IMR-90 (cell line): ENCODE data around the gene CHMP4A. TPM values are rescaled to one million over a fixed set of nuclear protein-coding genes. Genes with fewer than 3 reads are reported as not detected.

Source experiments
- ATAC-seq: fragments of 200-7000 bp; cut with Tn5 transposase; 2 replicates; pipeline ENCODE4 v1.9.1; 2020; ENCODE audit warnings: low read depth, mild to moderate bottlenecking, moderate library complexity
- BruUV-seq: library from RNA; stranded (reverse); fragments of 400-500 nt; replicated peaks from 2 replicates; lab custom pipeline; 2021; lab: Mats Ljungman, UMichigan
- CTCF ChIA-PET: fragments of 300-600 bp; formaldehyde crosslinking; extraction: SDS; loops from one replicate; lab custom pipeline; 2021; ENCODE audit warnings: antibody characterized with exemption; lab: Yijun Ruan, JAX
- POLR2A ChIA-PET: fragments of 300-600 bp; sonication (Branson Sonifier 250); formaldehyde crosslinking; loops from one replicate; lab custom pipeline; 2022; ENCODE audit warnings: antibody characterized with exemption; ENCODE audit not compliant: unreplicated experiment; lab: Charles Lee
- DNase-seq: peaks from one replicate; pipeline ENCODE4 v3.0.0; 2013
- H2AFZ ChIP-seq: replicated peaks from 2 replicates; pipeline ENCODE3; 2013; ENCODE audit warnings: low read length, mild to moderate bottlenecking; ENCODE audit not compliant: poor library complexity
- H2AK5ac ChIP-seq: 2 replicates; pipeline ENCODE4 v1.6.1; 2013; ENCODE audit warnings: low read depth, low read length, inconsistent platforms
- H2AK9ac ChIP-seq: replicated peaks from 2 replicates; pipeline ENCODE3; 2013; ENCODE audit warnings: mild to moderate bottlenecking, low read depth, low read length, moderate library complexity; ENCODE audit not compliant: poor library complexity
- H2BK120ac ChIP-seq: 2 replicates; pipeline ENCODE4 v1.6.1; 2013; ENCODE audit warnings: low read depth, low read length, inconsistent platforms
- H2BK15ac ChIP-seq: 3 replicates; pipeline ENCODE4 v1.6.1; 2013; ENCODE audit warnings: low read depth, low read length, inconsistent platforms
- H2BK20ac ChIP-seq: 2 replicates; pipeline ENCODE4 v1.6.1; 2013; ENCODE audit warnings: low read depth, mild to moderate bottlenecking, inconsistent platforms, low read length, moderate library complexity
- H2BK5ac ChIP-seq: 2 replicates; pipeline ENCODE4 v1.6.1; 2013; ENCODE audit warnings: mild to moderate bottlenecking, low read depth, low read length, inconsistent platforms; ENCODE audit not compliant: poor library complexity, severe bottlenecking
- H3K14ac ChIP-seq: replicated peaks from 2 replicates; pipeline ENCODE4 v1.6.1; 2013; ENCODE audit warnings: low read depth, low read length, inconsistent platforms
- H3K18ac ChIP-seq: 2 replicates; pipeline ENCODE4 v1.6.1; 2013; ENCODE audit warnings: low read depth, low read length, control low read depth
- H3K23ac ChIP-seq: 2 replicates; pipeline ENCODE4 v1.6.1; 2013; ENCODE audit warnings: low read depth, low read length, inconsistent platforms
- H3K27ac ChIP-seq: 2 replicates; pipeline ENCODE4 v1.5.1; 2013; ENCODE audit warnings: mild to moderate bottlenecking, control low read depth, low read length; ENCODE audit not compliant: insufficient read depth
- H3K27me3 ChIP-seq: 2 replicates; pipeline ENCODE4 v1.6.1; 2013; ENCODE audit warnings: low read length; ENCODE audit not compliant: control insufficient read depth, insufficient read depth
- H3K36me3 ChIP-seq: 2 replicates; pipeline ENCODE4 v1.6.1; 2013; ENCODE audit warnings: low read length, mixed read lengths; ENCODE audit not compliant: control insufficient read depth, insufficient read depth
- H3K4ac ChIP-seq: 2 replicates; pipeline ENCODE4 v1.6.1; 2013; ENCODE audit warnings: low read depth, low read length, inconsistent platforms
- H3K4me1 ChIP-seq: 2 replicates; pipeline ENCODE4 v1.6.1; 2013; ENCODE audit warnings: low read length, mixed read lengths; ENCODE audit not compliant: control insufficient read depth, insufficient read depth
- H3K4me2 ChIP-seq: 2 replicates; pipeline ENCODE4 v1.6.1; 2013; ENCODE audit warnings: low read depth, mild to moderate bottlenecking, control low read depth, low read length, moderate library complexity
- H3K4me3 ChIP-seq: 2 replicates; pipeline ENCODE4 v1.5.1; 2013; ENCODE audit warnings: low read depth, mild to moderate bottlenecking, control low read depth, low read length, moderate library complexity; ENCODE audit not compliant: insufficient read depth
- H3K56ac ChIP-seq: 2 replicates; pipeline ENCODE4 v1.6.1; 2013; ENCODE audit warnings: low read length, inconsistent platforms; ENCODE audit not compliant: insufficient read depth; ENCODE audit errors: extremely low read depth
- H3K79me1 ChIP-seq, 2 experiments: 2 replicates each; pipeline ENCODE4 v1.6.1; 2013; ENCODE audit warnings: low read length in 2 of 2, inconsistent platforms in 1 of 2, low read depth in 1 of 2
- H3K9ac ChIP-seq: 2 replicates; pipeline ENCODE4 v1.6.1; 2013; ENCODE audit warnings: low read depth, low read length, control low read depth
- H3K9me1 ChIP-seq: 2 replicates; pipeline ENCODE4 v1.6.1; 2013; ENCODE audit warnings: low read length, inconsistent platforms; ENCODE audit not compliant: insufficient read depth
- H3K9me3 ChIP-seq: 2 replicates; pipeline ENCODE4 v1.6.1; 2013; ENCODE audit warnings: low read length; ENCODE audit not compliant: control insufficient read depth, insufficient read depth
- H4K20me1 ChIP-seq: 2 replicates; pipeline ENCODE4 v1.6.1; 2013; ENCODE audit warnings: low read length, inconsistent platforms; ENCODE audit not compliant: insufficient read depth
- H4K5ac ChIP-seq: 2 replicates; pipeline ENCODE4 v1.6.1; 2013; ENCODE audit warnings: mild to moderate bottlenecking, low read depth, low read length, control low read depth
- H4K8ac ChIP-seq, 2 experiments: 2 replicates each; pipeline ENCODE4 v1.6.1; 2013; ENCODE audit warnings: low read depth in 2 of 2, low read length in 2 of 2, control low read depth in 1 of 2, inconsistent platforms in 1 of 2
- H4K91ac ChIP-seq: 2 replicates; pipeline ENCODE4 v1.6.1; 2013; ENCODE audit warnings: low read depth, low read length, inconsistent platforms; ENCODE audit not compliant: insufficient read depth
- NFE2L2 ChIP-seq: fragments of 150-350 bp; IDR thresholded peaks from 2 replicates; pipeline ENCODE4 v1.6.1; 2016; ENCODE audit warnings: low read depth, mild to moderate bottlenecking, low read length
- POLR2A ChIP-seq: IDR thresholded peaks from 2 replicates; pipeline ENCODE4 v1.6.1; 2012; ENCODE audit warnings: mild to moderate bottlenecking, low read depth, low read length
- WGBS, 2 experiments: methylation state at CpG; one replicate each; pipeline versions ENCODE4 v1.1.5 to v1.1.7; 2013; ENCODE audit warnings: missing lambda C conversion rate in 2 of 2; ENCODE audit not compliant: insufficient read length in 1 of 2; ENCODE audit errors: extremely low coverage in 2 of 2; 5-methylcytosine and 5-hydroxymethylcytosine counted together
- dilution Hi-C: fragments of 300-500 bp; cut with HindIII; formaldehyde crosslinking; loops from one replicate; pipeline ENCODE4 v1.14.3; 2018; ENCODE audit warnings: low sequenced_read_pairs; ENCODE audit not compliant: unreplicated experiment
- in situ Hi-C: fragments of 300-500 bp; cut with MboI; formaldehyde crosslinking; loops from 3 replicates; pipeline ENCODE4 v1.14.3; 2019; ENCODE audit warnings: low sequenced_read_pairs, inconsistent platforms, mixed read lengths
- intact Hi-C: fragments of 100-400 bp; cut with micrococcal nuclease; formaldehyde crosslinking; loops from 2 replicates; pipeline ENCODE4 v1.10.0; 2022
- polyA plus RNA-seq, 3 experiments: library from polyadenylated mRNA; depleted of rRNA; stranded (reverse); fragments of >200 nt; gene quantifications; 2 replicates each; pipeline ENCODE4 v1.2.3, GENCODE V29; 2012; ENCODE audit warnings: low replicate concordance in 1 of 3
- total RNA-seq: library from RNA; depleted of rRNA; stranded (reverse); fragments of >200 nt; gene quantifications from 2 replicates; pipeline ENCODE4 v1.2.3, GENCODE V29; 2012

Gene CHMP4A
- total and polyA plus RNA-seq, 2 of the 4 experiments (the other 2 are of a cell fraction): 22.0 to 63.8 TPM

DNA sequence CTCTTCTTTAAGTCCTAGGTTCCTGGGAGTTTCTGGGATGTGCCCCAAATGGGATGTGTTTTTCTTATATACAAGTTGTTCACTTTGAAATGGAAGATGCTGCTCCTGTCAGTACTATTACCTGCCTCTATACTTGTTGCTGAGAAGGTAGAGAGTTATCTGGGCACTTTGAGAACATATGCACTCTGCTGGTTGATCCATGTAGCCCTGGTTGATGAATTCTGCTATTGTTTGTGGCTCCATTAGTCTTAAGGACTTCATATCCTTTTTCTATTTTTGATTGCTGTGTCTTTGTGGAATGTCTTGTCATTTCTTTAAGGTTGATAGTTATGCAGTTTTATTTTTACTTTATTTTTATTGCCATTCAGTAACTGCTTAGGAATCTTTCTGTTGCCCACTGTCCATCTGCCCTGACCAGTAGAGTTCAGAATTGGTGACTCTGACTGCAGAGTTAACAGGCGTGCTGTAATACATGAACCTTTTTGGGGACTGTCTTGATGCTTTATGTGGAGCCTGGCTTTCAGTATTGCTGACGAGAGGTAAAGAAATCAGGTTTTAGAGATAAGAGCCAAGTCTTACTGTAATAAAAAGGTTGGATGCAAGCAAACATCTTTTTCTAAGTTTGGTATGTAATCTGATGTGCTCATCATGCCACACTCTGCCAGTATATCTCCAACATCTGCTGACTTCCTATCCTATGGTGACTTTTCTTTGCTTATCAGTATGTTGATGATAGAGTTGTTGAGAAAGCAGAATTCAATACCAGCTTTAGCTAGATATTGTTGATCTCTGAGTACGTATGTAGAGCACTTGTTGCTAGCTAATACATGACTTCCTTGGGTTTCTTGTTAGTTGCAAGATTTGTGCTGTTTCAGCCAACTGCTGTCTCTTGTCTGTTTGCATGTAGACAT is 21.1 kb upstream of the CHMP4A start:
- Histone ChIP-seq H2BK5ac (no peak overlapping the region), H2AFZ (no peak overlapping the region), H3K9me3 (no peaks in the 10 kb centered on the region), H3K4me1 (peaks cover 8% of the 10 kb centered on the region), H3K9ac (no peak overlapping the region), H3K4ac (no peak overlapping the region), H4K8ac (no peak overlapping the region), H2BK20ac (no peak overlapping the region), H3K27ac (no peak overlapping the region), H3K23ac (0 out of 2 replicates have a peak overlapping the region, but pooled peaks have one; percentile 36), H3K4me2 (no peak overlapping the region; the same call in 1 of the 2 replicates), H3K18ac (no peak overlapping the region), H3K79me1 (peaks cover 48 to 85% of the 10 kb centered on the region in 2 experiments), H2AK5ac (no peak overlapping the region), H3K56ac (no peak overlapping the region), H4K91ac (no peak overlapping the region), H3K27me3 (no peaks in the 10 kb centered on the region), H4K20me1 (no peaks in the 10 kb centered on the region), H3K36me3 (peaks cover 28% of the 10 kb centered on the region), H3K4me3 (no peak overlapping the region), H2AK9ac (no peak overlapping the region), H3K14ac (no peak overlapping the region), H3K9me1 (peaks cover 19% of the 10 kb centered on the region), H4K5ac (no peak overlapping the region), H2BK120ac (no peak overlapping the region), H2BK15ac (no peak overlapping the region)
- in situ Hi-C loops: loop anchor here (10.0 kb wide), 1 partner anchor 200 kb away; no protein-coding TSS in a partner anchor
- DNase-seq: no peak
- no peak for ATAC-seq
- CTCF ChIA-PET: no interaction called here
- dilution Hi-C loops: no loop called here
- BruUV-seq: no TSS peak
- intact Hi-C loops: no loop called here
- 71% methylated on average over 1 of the region's 3 CpGs; no CpG with 5 or more reads in 1 of the 2 experiments for WGBS, 2 experiments
- POLR2A ChIA-PET: interaction anchor here (1.2 kb wide), 1 partner anchor 8 kb away, joined by 3 read pairs; the partner anchor contains the start of gene TINF2
- TF ChIP-seq POLR2A (no peak), NFE2L2 (no peak)
